ENCODE measurements around the gene TMEM154. TPM values are rescaled to one million over a fixed set of nuclear protein-coding genes. Genes with fewer than 3 reads are reported as not detected.

TMEM154 gene
- total RNA-seq, 2 experiments from 2014 or later, result 12.2 to 17.5 TPM

DNA sequence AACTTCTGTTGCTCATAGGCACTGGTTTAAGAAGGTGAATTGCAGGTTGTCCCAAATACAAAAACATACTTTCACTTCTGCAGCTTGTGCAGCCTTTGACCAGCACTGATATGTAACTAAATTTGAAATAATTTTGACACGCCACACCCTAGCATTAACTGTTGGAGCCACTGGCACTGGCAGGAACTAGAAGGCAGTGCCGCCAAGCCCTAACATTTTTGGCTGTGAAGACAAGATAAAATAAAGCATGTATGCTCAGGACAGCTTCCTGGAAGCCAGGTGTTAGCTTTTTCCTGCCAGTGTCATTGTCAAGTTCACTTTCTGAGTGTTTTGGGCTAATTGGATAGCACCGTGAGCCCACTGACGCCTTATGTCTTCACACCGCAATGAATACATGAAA is 78.6 kb downstream of the TMEM154 start:
- DNase-seq (no peak), ATAC-seq (no peak)
- Mint-ChIP-seq H3K4me3 (no peak overlapping the region), H3K27ac (no peak overlapping the region), H3K9me3 (no peaks in the 10 kb centered on the region), H3K36me3 (ENCODE audit: low read depth) (no peaks in the 10 kb centered on the region), H3K27me3 (no peaks in the 10 kb centered on the region), H3K4me1 (ENCODE audit: low read depth) (no peaks in the 10 kb centered on the region)
- ChIA-PET CTCF (no interaction called here), POLR2A (no interaction called here)
- TF ChIP-seq, protein P1, sequence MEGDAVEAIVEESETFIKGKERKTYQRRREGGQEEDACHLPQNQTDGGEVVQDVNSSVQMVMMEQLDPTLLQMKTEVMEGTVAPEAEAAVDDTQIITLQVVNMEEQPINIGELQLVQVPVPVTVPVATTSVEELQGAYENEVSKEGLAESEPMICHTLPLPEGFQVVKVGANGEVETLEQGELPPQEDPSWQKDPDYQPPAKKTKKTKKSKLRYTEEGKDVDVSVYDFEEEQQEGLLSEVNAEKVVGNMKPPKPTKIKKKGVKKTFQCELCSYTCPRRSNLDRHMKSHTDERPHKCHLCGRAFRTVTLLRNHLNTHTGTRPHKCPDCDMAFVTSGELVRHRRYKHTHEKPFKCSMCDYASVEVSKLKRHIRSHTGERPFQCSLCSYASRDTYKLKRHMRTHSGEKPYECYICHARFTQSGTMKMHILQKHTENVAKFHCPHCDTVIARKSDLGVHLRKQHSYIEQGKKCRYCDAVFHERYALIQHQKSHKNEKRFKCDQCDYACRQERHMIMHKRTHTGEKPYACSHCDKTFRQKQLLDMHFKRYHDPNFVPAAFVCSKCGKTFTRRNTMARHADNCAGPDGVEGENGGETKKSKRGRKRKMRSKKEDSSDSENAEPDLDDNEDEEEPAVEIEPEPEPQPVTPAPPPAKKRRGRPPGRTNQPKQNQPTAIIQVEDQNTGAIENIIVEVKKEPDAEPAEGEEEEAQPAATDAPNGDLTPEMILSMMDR (IDR thresholded peaks at IDR 0.05), result no peak
- intact Hi-C loops (cut with micrococcal nuclease), result no loop called here

DNA sequence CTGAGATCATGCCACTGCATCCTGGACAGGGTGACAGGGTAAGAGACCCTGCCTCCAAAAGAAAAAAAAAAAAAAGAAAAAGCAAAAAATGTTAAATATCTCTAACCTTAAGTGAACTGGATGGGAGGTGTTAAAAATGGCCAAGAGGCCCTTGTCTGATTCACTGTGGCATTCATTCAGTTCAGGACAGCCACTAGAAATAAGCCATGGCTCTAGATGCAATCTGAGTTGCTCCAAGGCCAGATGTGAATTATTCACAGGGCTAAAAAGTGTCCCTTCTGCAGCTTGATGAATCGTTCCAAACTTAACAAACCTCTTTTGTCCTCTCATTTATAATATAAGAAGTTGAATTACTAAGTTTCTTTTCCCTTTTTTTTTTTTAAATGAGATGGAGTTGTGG is 80.2 kb downstream of the TMEM154 start:
- H3K9me3 Mint-ChIP-seq, result no peaks in the 10 kb centered on the region
- intact Hi-C loops (cut with micrococcal nuclease), result no loop called here
- ChIA-PET POLR2A (no interaction called here), CTCF (interaction anchor here (1.0 to 1.5 kb wide), 2 partner anchors 10 to 99 kb away, joined by 3 read pairs; no protein-coding TSS in a partner anchor)
- H3K4me3 Mint-ChIP-seq, result no peak overlapping the region
- H3K27ac Mint-ChIP-seq, result no peak overlapping the region
- DNase-seq (no peak), ATAC-seq (no peak)
- H3K36me3 Mint-ChIP-seq (ENCODE audit: low read depth), result no peaks in the 10 kb centered on the region
- TF ChIP-seq, protein P1 (IDR thresholded peaks at IDR 0.05), result no peak
- no peaks in the 10 kb centered on the region for H3K4me1 Mint-ChIP-seq (ENCODE audit: low read depth)
- no peaks in the 10 kb centered on the region for H3K27me3 Mint-ChIP-seq

DNA sequence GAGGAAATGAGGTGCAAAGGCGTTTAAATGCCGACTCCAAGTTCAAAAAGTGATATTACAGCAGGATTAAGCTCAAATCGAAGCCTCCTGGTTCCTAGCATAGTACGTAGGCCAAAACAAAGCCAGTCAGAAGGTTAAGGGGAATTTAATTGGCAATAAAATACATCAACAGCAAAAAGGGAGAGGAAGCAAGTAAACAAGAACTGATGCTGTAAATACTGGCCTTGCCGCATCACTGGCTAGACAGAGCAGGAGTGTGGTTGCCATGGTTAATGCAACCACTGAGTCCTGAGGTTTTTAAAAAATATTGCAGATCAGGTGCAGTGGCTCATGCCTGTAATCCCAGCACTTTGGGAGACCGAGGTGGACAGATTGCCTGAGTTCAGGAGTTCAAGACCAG is 80.7 kb downstream of the TMEM154 start:
- DNase-seq (no peak), ATAC-seq (no peak)
- POLR2A ChIA-PET, result no interaction called here
- TF ChIP-seq, protein P1 (IDR thresholded peaks at IDR 0.05), result no peak
- Mint-ChIP-seq H3K9me3 (no peaks in the 10 kb centered on the region), H3K4me3 (no peak overlapping the region), H3K4me1 (ENCODE audit: low read depth) (no peaks in the 10 kb centered on the region), H3K36me3 (ENCODE audit: low read depth) (no peaks in the 10 kb centered on the region), H3K27me3 (no peaks in the 10 kb centered on the region), H3K27ac (no peak overlapping the region)
- CTCF ChIA-PET, result interaction anchor here (0.9 to 1.5 kb wide), 3 partner anchors 9 to 98 kb away, joined by 3 read pairs; no protein-coding TSS in a partner anchor
- intact Hi-C loops (cut with micrococcal nuclease), result no loop called here

DNA sequence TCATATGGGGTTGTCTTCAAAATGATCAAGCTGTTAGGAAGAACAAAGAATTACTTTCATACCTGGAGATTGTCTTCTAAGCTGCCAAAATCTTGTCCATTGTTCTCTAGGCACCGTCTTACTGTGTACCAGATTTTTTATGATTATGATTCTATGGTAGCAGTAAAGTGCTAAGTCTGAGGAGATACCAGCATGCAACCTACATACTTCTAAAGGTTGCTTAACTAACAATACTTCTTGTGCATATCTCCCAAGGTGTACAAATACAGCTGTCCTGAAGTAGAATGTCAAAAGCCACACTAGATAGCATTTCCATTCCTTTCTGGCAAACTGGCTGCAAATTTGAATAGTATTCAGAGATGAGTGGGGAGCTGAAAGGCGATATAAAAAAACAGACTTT is 81.3 kb downstream of the TMEM154 start:
- ATAC-seq, result no peak
- POLR2A ChIA-PET, result no interaction called here
- no peak overlapping the region for H3K4me3 Mint-ChIP-seq
- no peaks in the 10 kb centered on the region for H3K4me1 Mint-ChIP-seq (ENCODE audit: low read depth)
- intact Hi-C loops (cut with micrococcal nuclease), result no loop called here
- H3K27ac Mint-ChIP-seq, result no peak overlapping the region
- CTCF ChIA-PET, result interaction anchor here (0.9 to 1.5 kb wide), 3 partner anchors 8 to 98 kb away, joined by 3 read pairs; no protein-coding TSS in a partner anchor
- no peaks in the 10 kb centered on the region for H3K27me3 Mint-ChIP-seq
- no peak for DNase-seq
- no peaks in the 10 kb centered on the region for H3K36me3 Mint-ChIP-seq (ENCODE audit: low read depth)
- H3K9me3 Mint-ChIP-seq, result no peaks in the 10 kb centered on the region
- TF ChIP-seq, protein P1 (IDR thresholded peaks at IDR 0.05), result no peak

DNA sequence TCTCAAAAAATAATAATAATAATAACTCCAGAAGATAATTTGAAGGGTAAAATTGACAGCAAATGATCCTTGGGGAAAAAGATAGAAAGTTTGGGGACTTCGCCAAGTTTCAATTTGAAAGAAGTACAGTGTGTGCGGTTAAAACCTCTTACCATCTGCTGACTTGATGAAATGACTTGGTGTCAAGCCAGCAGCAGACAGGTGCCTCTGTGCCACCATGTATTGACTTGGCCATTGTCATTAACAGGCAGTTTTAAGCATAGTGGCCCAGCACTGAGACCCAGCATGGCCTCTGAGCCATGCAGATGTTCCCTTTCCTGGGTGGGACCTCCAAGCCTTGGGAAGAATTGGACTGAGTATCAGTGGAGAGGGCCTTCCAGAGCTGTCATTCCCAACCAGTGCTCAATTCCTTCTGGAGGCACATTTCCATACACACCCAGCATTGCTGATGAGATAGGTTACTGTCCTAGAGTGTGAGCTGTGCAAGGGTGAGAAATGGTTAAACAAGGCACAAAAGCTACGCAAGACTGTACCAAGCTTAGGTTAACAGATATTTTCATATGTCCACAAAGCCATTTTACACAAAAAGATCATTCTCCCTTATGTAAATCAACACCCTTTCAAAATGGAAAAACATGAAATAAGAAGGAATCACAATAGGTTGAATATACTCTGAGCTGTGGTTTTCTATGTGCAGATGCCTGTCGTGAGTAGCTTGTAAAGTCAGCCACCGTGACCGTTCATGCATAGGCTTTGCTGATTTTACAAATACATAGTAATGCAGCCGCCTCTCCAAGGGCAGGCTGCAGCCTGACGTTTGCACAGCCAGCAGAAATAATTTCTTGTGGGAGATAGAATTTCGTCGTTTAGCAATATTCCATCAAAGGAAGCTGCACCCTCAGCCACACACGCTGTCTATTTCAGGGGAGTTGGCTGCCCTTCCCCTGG is 84.5 kb downstream of the TMEM154 start:
- H3K4me3 Mint-ChIP-seq, result no peak overlapping the region
- H3K27me3 Mint-ChIP-seq, result peaks cover 9% of the 10 kb centered on the region
- H3K36me3 Mint-ChIP-seq (ENCODE audit: low read depth), result no peaks in the 10 kb centered on the region
- TF ChIP-seq, protein P1 (IDR thresholded peaks at IDR 0.05), result no peak
- ChIA-PET CTCF (no interaction called here), POLR2A (interaction anchor here (0.6 to 1.2 kb wide), 3 partner anchors 13 to 72 kb away, joined by 3 read pairs; no protein-coding TSS in a partner anchor)
- ATAC-seq, result no peak
- H3K4me1 Mint-ChIP-seq (ENCODE audit: low read depth), result peaks cover 3% of the 10 kb centered on the region
- no peak overlapping the region for H3K27ac Mint-ChIP-seq
- DNase-seq, result no peak
- intact Hi-C loops (cut with micrococcal nuclease), result no loop called here
- H3K9me3 Mint-ChIP-seq, result no peaks in the 10 kb centered on the region

Measured in activated CD8-positive, alpha-beta T cell treated with anti-CD3 and anti-CD28 coated beads for 36 hours (primary cell).